NCI-H748 (cell line): ENCODE measurements around the gene SYPL2.

ENCODE experiments used
- DNase-seq: peaks from one replicate; lab custom pipeline; 2025; ENCODE audit not compliant: unreplicated experiment; lab: John Stamatoyannopoulos, UW

SYPL2 gene

GRCh38 chr1:109490934-109491302 lies 24.6 kb downstream of the SYPL2 start:
- no peak for DNase-seq

- no peak for DNase-seq
These were observed 25.0 kb downstream of the SYPL2 start for GRCh38 chr1:109491372-109491771.

- no peak for DNase-seq
These were observed 26.4 kb downstream of the SYPL2 start for GRCh38 chr1:109492779-109493178.

GRCh38 chr1:109493227-109493626 lies 26.9 kb downstream of the SYPL2 start:
- no peak for DNase-seq

GRCh38 chr1:109493805-109494539 lies 27.6 kb downstream of the SYPL2 start, which contains the start of gene CYB561D1:
Gene CYB561D1 (plus strand): TSS chr1:109494094. CDS start chr1:109494140, 46 bp downstream.
- DNase-seq = peak; percentile 90

GRCh38 chr1:109495738-109496137 lies 29.4 kb downstream of the SYPL2 start:
- no peak for DNase-seq

GRCh38 chr1:109497449-109498160 lies 31.3 kb downstream of the SYPL2 start:
- DNase-seq = no peak

GRCh38 chr1:109498161-109498801 lies 31.9 kb downstream of the SYPL2 start:
- DNase-seq = peak; percentile 46

GRCh38 chr1:109499081-109499480 lies 32.7 kb downstream of the SYPL2 start:
- no peak for DNase-seq

- DNase-seq = peak; percentile 41
These were observed 33.6 kb downstream of the SYPL2 start for GRCh38 chr1:109499661-109500536.

- no peak for DNase-seq
These were observed 34.6 kb downstream of the SYPL2 start for GRCh38 chr1:109500941-109501381.

GRCh38 chr1:109501644-109502363 lies 35.5 kb downstream of the SYPL2 start:
- DNase-seq = no peak

GRCh38 chr1:109502364-109502851 lies 36.1 kb downstream of the SYPL2 start:
- no peak for DNase-seq

GRCh38 chr1:109503935-109504334 lies 37.6 kb downstream of the SYPL2 start:
- DNase-seq = no peak

- no peak for DNase-seq
These were observed 38.6 kb downstream of the SYPL2 start for GRCh38 chr1:109504974-109505373.

- DNase-seq = no peak
These were observed 41.9 kb downstream of the SYPL2 start for GRCh38 chr1:109508001-109508872.

GRCh38 chr1:109508873-109509175 lies 42.5 kb downstream of the SYPL2 start:
- no peak for DNase-seq

GRCh38 chr1:109509176-109510134 lies 43.1 kb downstream of the SYPL2 start, which contains the start of gene AMIGO1:
Gene AMIGO1 (minus strand): TSS chr1:109509727. CDS start chr1:109508912, 815 bp downstream.
- DNase-seq = peak; percentile 84
